Stimulated activated CD8-positive, alpha-beta memory T cell treated with anti-CD3 and anti-CD28 coated beads, Interleukin-4, amount 100 ng/mL, for 24 hours (primary cell): Measurements from ENCODE around the gene KCNK4.

ENCODE experiments used
- DNase-seq: peaks from one replicate; pipeline ENCODE4 v3.0.0-alpha.2; 2020; ENCODE audit warnings: low read depth

KCNK4 gene

GRCh38 chr11:64253481-64253880 lies 37.6 kb upstream of the KCNK4 start:
- no peak for DNase-seq

GRCh38 chr11:64254326-64254725 lies 36.8 kb upstream of the KCNK4 start:
- no peak for DNase-seq

- no peak for DNase-seq
These were observed 35.7 kb upstream of the KCNK4 start for GRCh38 chr11:64255135-64256128.

- DNase-seq = no peak
These were observed 34.8 kb upstream of the KCNK4 start for GRCh38 chr11:64256300-64256699.

- no peak for DNase-seq
These were observed 32.7 kb upstream of the KCNK4 start for GRCh38 chr11:64258356-64258755.

GRCh38 chr11:64258946-64259532 lies 32.1 kb upstream of the KCNK4 start:
- no peak for DNase-seq

GRCh38 chr11:64259533-64260067 lies 31.5 kb upstream of the KCNK4 start:
- no peak for DNase-seq

- no peak for DNase-seq
These were observed 30.9 kb upstream of the KCNK4 start for GRCh38 chr11:64260147-64260708.

- DNase-seq = no peak
These were observed 29.5 kb upstream of the KCNK4 start for GRCh38 chr11:64261556-64262080.

GRCh38 chr11:64262271-64263002 lies 28.7 kb upstream of the KCNK4 start:
- DNase-seq = no peak

GRCh38 chr11:64263021-64263946 lies 27.8 kb upstream of the KCNK4 start:
- DNase-seq = no peak

GRCh38 chr11:64263947-64264317 lies 27.2 kb upstream of the KCNK4 start:
- no peak for DNase-seq

GRCh38 chr11:64264371-64264852 lies 26.7 kb upstream of the KCNK4 start:
- DNase-seq = no peak

- DNase-seq = no peak
These were observed 25.6 kb upstream of the KCNK4 start for GRCh38 chr11:64265176-64266160.

- no peak for DNase-seq
These were observed 24.8 kb upstream of the KCNK4 start for GRCh38 chr11:64266339-64266738.

GRCh38 chr11:64267207-64267945 lies 23.7 kb upstream of the KCNK4 start:
- DNase-seq = no peak

GRCh38 chr11:64268025-64268892 lies 22.8 kb upstream of the KCNK4 start:
- no peak for DNase-seq
